GM06990 (cell line): ENCODE data around the gene MTCP1.
A peak's percentile ranks its signal among the peaks of the same experiment; 100 is the strongest.

ENCODE experiments used
- DNase-seq: peaks from one replicate; pipeline ENCODE4 v3.0.0-alpha.2; 2011; ENCODE audit not compliant: insufficient read length; ENCODE audit errors: extremely low read depth
- H3K27me3 ChIP-seq: replicated peaks from 2 replicates; pipeline ENCODE4 v1.6.0; 2011; ENCODE audit warnings: low read length; ENCODE audit not compliant: control insufficient read depth, insufficient read depth
- H3K36me3 ChIP-seq: 2 replicates; pipeline ENCODE4 v1.5.1; 2011; ENCODE audit warnings: low read length; ENCODE audit not compliant: control insufficient read depth, insufficient read depth
- H3K4me3 ChIP-seq: replicated peaks from 2 replicates; pipeline ENCODE4 v1.5.1; 2011; ENCODE audit warnings: low read depth, mild to moderate bottlenecking, control low read depth, low read length
- CTCF ChIP-seq: IDR thresholded peaks from 2 replicates; pipeline ENCODE4 v1.5.1; 2011; ENCODE audit warnings: low read length, control low read depth, mild to moderate bottlenecking, inconsistent platforms; ENCODE audit not compliant: insufficient read depth, poor library complexity, severe bottlenecking

Gene MTCP1

GRCh38 chrX:155070975-155071693, at the start of gene MTCP1, which contains the start of the genes BRCC3 and CMC4:
TSS of gene MTCP1 (minus strand) at chrX:155071136. CDS start at chrX:155066010, 5,126 bp downstream.
TSS of gene BRCC3 (plus strand) at chrX:155071508. CDS start at chrX:155071528, 20 bp downstream.
TSS of gene CMC4 (minus strand) at chrX:155071136. CDS start at chrX:155064023, 7,113 bp downstream.
- Histone ChIP-seq H3K36me3 (no peaks in the 10 kb centered on the region), H3K27me3 (no peaks in the 10 kb centered on the region), H3K4me3 (peak within 1 kb of the TSS; percentile 78)
- DNase-seq: peak; percentile 89
- TF ChIP-seq CTCF: no peak

GRCh38 chrX:155115174-155115819, 44.4 kb upstream of the MTCP1 start:
- Histone ChIP-seq H3K4me3 (no peak overlapping the region), H3K36me3 (no peaks in the 10 kb centered on the region; the same call in 1 of the 2 replicates), H3K27me3 (no peaks in the 10 kb centered on the region)
- no peak for TF ChIP-seq CTCF
- DNase-seq: no peak

- no peak for DNase-seq
- TF ChIP-seq CTCF: no peak
- Histone ChIP-seq H3K36me3 (no peaks in the 10 kb centered on the region), H3K27me3 (no peaks in the 10 kb centered on the region), H3K4me3 (no peak overlapping the region)
These were observed 42.2 kb upstream of the MTCP1 start for GRCh38 chrX:155113097-155113496.

GRCh38 chrX:155112171-155112570, 41.2 kb upstream of the MTCP1 start:
- Histone ChIP-seq H3K36me3 (no peaks in the 10 kb centered on the region), H3K4me3 (no peak overlapping the region), H3K27me3 (no peaks in the 10 kb centered on the region)
- no peak for DNase-seq
- TF ChIP-seq CTCF: no peak

GRCh38 chrX:155108427-155108826, 37.5 kb upstream of the MTCP1 start:
- Histone ChIP-seq H3K4me3 (no peak overlapping the region), H3K27me3 (no peaks in the 10 kb centered on the region), H3K36me3 (no peaks in the 10 kb centered on the region)
- DNase-seq: no peak
- no peak for TF ChIP-seq CTCF
